GM21515 (cell line): ENCODE results near the gene STX3.
A peak's percentile ranks its signal among the peaks of the same experiment; 100 is the strongest.
"Not testable (repeated sequence)": the region's sequence is repeated elsewhere in the genome, so short reads cannot be mapped to it uniquely, and the experiment has no call there.

Source experiments
- ATAC-seq: cut with Tn5 transposase; IDR thresholded peaks from one replicate; pipeline ENCODE4 v1.9.1; 2021; ENCODE audit not compliant: unreplicated experiment

Gene STX3

DNA sequence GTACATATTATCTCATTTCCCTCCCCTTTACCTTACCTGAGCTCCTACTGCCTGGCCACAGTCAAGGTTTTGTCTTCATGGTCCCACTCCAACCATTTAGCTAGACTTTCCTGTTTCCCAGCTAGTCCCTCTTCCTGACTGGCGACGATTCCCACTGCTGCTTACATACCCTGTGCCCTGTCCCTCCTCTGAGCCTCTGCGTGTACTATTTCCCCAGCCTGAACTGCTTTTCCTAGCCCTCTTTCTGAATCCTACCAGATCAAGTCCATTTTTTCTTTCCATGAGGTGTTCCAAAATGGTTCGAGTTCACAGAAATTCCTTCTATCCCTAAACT is 32.0 kb downstream of the STX3 start:
- ATAC-seq: no peak

DNA sequence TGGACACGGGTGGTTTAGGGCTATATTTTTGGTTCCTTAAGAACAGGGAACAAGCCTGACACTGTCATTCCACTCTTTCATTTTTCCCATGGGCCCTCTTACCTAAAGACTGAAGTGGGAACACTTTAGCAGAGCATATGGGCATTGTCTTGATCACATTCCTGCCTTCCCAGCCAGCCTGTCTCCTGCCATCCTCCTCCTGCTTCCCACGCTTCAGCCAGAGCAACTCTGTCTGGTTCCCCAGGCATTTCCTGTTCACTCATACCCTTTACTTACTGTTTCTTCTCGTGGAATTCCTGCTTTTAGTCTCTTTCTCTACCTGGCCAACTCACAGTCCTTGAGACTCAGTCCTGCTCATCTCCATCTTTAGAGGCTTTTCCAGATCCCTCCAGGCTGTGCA is 32.6 kb downstream of the STX3 start:
- no peak for ATAC-seq

DNA sequence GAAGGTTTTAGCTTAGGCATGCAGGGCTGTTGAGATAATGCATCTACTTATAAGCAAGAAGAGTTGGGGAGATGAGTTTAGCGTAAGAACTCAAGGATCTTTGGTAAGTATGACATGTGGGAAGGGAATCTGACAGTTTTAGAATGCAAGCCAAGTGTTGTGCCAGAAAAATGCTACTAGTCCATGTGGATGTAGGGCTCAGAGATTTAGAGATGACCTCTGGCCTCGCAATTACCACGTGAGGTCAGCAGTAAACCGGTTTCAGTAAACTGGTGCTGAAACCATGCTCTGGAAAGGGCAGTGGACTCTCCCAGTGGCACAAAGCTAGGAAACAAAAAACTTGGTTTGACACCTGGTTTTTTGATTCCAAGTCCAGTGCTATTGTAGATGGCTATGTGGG is 36.5 kb downstream of the STX3 start:
- ATAC-seq: no peak

DNA sequence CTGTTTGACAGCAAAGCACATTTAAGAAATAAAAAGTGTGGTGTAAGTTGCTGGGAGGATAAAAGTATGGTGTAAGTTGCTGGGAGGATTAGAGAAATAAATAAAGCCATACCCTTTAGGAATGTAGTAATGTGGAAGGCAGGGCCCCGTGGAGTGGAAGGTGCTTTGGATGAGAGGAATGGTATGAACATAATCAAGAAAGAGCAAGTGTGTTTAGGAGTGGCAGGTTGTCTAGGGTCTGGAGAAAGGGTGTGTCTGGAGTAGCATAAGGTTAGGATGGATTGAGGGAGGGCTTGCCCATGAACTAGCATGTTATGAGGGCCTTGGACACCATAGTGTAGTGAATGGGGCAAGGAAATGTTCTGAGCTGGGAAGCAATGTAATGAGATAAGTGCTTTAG is 37.3 kb downstream of the STX3 start:
- ATAC-seq: no peak

DNA sequence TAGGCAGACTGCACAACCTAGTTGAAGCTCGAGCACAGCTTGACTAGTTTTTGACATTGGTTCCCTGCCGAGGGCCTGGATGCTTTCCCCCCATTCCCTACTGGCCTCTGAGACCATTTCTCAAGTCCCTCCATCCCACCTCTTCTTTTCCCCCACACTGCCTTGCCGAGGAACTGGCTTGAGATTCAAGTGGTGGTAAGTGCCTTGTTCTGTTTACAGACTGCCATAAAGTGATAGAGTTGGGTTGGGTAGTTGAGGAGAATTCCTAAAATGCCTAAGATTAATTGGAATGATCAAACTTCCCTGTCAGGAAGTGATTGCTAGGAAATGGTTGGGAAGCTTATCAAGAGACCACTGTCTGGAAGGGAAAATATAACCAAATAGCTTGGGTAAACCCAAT is 39.2 kb downstream of the STX3 start:
- no peak for ATAC-seq

DNA sequence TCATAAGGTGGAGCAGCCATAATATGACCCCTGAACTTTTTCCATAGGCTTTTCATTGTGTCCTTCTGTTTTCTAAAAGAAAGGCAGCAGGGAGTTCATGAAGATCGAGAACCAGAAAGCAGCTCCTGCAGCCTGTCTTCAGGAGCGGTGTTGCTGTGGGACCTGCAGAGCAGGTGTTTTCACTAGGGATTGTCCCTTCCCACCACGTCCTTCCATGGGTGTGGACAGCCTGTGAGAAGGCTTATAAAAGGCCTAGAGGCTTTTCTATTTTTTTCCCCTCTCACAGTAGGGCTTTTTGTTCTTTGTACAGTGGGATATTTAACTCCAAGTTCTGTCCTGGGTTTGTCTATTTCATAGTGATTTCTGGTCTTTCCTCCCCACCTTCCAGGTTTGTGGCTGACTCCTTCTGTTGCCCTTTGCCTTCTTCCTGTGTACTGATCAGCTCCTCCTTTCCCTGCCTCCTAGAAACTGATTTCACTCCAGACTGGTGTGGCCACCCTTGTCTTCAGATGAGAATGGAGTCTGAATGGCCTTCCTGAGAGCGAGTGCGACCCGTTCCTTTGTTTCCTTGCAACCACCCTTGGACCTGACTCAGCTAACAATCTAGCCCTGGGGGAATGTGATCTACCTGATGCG is 45.3 kb downstream of the STX3 start:
- ATAC-seq: no peak

DNA sequence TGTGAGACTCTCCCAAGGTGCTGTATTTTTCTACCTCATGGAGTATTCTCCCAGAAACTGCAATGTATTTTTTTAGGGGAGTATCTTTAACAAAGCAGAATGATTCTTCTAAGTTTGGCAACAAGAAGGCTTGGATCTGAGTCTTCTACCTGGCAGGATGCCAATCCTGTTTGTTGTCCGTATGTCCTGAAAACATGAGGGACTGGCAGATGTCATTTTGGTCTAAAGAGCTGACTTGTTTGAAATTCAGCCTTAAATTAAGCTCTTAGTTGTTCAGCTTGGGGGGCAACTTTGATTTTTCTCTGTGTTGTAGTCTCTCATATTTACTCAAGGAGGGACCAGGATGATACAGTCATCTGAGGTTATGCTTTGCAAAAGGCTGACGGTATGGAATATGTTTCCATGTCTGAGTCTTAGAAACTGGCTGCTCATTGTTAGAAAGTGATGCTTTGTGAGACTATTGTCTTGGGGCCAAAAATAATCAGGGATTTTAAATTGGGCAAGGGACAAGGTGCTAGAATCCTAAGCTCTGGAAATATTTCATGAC is 46.1 kb downstream of the STX3 start:
- no peak for ATAC-seq

DNA sequence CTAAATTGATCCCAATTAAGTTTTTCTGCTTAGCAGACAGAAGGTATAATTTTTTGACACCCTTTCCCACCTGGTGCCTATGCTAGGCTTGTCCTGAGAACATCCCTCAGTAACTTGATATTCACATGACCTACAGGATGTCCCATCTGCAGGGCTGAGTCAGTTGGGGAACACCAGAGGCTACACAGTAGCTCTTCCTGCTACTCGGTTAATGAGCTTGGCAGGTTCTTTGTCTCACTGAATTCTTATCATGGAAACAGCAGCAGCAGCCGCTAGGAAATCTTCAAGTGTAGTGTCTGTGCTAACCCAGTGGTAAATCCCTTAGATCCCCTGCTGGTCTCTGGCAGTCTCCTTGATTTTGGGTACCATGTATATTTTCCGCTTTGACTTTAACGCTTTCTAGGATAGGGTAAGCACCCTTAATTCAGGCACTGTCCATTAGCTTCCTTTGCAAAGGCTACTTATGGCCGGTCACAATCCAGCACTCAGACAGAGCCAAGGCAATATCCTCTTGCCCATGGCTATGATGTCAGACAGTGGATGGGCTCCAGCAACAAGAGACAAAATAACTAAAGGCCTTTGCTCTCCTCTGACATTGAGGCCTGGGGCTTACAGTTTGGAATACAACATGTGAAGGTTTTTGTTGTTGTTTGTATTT is 46.9 kb downstream of the STX3 start:
- no peak for ATAC-seq

DNA sequence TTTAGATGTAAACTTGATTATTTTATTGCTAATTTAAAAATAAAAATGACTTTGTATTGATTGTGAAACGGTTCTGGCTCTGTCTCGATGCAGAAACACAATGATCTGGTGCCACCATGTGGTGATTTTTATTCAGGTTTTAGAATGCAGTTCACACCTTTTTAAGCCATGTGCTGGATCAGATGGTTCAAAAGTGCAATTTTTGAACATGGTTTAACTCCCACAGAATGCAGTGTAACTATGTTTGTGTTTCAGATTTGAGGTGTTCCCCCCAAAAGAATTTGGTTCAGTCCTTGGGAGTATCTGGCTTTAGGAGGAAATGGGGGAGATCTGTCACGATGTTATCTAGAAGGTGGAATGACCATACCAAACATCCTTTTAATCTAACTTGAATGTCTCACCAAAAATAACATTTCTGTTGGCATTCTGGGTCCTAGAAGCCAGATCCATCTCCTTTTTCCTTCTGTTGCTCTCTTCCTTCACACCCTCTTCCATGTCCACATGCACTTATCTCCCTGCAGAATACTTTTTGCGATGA is 47.5 kb downstream of the STX3 start:
- ATAC-seq: no peak

DNA sequence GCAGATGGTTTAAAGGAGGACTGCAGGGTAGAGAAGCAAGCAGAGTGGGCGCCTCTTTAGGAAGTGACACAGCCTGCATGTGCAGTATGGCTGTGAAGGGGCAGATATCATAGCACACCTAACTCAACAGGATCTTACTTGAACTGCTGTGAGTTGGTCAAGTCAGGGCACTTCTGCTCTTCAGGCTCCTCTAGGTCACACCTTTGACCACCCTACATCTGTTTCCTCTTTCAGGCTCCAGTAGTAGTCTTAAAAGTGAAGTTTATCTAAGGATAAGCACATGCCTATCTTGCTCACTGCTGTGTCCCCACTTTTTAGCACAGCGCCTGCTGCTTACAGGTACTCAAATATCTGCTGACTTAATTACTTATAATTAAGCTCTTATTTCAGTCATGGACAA is 48.9 kb downstream of the STX3 start:
- ATAC-seq: no peak

DNA sequence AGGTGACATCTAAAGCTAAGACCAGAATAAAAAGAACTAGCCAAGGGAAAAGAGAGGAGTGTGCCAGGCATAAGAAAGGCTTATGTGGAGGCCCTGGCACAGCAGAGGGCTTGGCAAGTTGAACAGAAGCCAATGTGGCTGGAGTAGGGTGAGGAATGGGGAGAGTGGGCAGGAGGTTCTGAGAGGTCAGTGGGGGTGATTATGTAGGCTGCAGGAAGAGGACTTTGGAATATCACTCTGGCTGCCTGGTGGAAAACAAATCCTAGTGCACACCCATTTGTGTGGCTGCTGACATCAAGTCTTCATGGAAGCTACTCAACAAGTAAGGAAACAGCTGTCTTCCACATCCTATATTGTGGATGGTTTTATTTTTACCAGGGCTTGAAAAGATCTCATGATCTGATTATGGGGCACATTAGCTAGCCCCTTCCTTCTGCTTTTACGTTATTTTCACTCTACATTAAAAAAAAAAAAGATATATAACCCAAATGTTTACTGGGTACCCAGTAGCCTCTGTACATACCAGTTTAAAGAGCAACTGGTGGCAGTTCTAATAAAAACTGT is 52.0 kb downstream of the STX3 start:
- no peak for ATAC-seq

DNA sequence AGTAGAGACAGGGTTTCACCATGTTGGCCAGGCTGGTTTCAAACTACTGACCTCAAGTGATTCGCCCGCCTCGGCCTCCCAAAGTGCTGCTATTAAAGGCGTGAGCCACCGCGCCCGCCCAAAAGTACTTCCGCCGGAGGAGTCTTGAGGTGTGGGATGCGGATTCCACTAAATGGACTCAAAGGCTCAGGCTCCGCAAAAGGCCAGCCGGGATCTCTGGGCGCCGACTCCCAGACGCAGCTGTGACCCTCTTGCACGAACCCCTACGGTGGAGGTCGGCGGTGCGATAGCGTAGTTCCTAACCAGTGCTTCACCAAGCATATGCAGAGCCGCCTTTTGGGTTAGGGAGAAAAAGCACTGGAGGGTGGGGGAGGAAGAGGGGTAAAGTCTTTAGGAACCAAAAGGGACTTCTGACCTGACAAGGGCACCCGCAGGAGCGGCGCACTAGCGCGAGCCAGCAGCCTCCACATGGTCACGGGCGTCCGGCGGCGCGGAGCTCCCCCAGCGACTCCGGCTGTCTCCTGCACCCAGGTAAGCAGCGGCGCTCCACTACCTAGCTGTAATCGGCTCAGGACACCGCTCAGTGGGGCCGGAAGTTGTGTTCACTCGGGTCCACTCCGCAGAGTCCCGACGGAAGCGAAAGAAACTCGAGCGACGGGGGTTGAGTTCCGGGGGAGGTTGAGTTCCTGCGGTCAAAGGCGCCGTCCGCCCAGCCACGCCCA is 55.2 kb downstream of the STX3 start, which contains the start of gene MRPL16:
Gene MRPL16, minus strand, starts transcription at position 590 of the 722 bp plus-strand sequence. Its CDS starts 120 bp downstream, at position 470.
- ATAC-seq: peak; percentile 98

DNA sequence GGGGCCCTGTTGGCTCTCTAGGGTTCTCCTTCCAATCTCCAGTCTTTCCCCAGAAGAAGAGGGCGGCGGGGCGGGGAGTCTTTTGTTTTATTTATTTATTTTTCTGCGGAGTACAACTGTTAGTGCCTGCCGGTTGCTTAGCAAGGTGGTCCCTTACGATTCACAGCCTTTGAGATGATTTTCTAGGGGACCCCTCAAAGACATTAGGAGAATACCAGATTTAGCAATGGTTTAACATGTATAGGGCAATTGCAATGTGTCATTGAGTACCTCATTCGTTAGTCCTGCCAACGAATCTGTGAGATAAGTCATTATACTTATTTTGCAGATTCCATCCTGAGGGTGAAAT is 55.7 kb downstream of the STX3 start:
- ATAC-seq: no peak

DNA sequence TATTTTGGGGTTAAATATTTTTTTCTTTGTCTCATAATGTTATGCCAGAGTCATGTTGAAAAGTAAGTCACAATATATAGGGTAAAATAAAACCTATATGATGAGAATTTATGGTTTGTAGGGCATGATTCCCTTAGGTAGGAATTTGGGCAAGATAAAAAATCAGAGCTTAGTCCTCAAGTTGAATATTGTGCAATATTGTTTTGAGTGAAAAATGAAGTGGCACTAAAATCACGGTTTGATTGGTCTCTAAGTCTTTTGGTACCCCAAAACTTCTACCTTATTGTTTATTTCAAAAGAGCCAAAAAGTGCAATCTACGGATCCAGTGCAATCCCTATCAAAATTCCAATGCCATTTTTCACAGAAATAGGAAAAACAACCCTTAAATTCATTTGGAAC is 57.0 kb downstream of the STX3 start:
- no peak for ATAC-seq

DNA sequence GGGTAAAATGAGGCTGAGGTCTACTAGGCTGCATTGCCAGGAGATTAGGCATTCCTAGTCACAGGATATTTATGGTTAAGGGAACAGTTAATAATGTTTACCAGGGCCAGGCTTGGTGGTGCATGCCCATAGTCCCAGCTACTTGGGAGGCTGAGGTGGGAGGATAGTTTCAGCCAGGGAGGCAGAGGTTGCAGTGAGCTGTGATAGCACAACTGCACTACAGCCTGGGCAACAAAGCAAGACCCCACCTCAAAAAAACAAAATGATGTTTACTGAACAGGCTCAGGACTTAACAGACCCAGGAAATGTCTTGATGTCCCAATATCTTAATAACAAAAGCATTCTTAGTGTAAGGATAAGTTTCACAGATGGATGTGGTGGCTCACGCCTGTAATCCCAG is 58.2 kb downstream of the STX3 start:
- ATAC-seq: no peak

DNA sequence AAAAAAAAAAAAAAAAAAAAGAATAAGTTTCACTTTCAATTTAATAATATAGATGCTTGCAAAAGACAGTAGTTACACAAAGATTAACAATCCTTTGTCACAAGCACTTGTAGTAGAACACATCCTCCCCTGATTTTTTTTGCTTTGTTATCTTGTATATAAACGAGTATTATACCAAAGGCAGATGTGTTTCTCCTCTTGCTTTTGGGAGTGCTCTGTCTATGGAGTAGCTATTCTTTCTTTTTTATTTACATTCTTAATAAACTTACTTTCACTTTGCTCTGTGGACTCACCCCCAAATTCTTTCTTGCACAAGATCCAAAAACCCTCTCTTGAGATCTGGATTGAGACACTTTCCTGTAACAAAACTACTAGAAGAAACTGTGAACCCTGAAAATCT is 58.8 kb downstream of the STX3 start:
- no peak for ATAC-seq

DNA sequence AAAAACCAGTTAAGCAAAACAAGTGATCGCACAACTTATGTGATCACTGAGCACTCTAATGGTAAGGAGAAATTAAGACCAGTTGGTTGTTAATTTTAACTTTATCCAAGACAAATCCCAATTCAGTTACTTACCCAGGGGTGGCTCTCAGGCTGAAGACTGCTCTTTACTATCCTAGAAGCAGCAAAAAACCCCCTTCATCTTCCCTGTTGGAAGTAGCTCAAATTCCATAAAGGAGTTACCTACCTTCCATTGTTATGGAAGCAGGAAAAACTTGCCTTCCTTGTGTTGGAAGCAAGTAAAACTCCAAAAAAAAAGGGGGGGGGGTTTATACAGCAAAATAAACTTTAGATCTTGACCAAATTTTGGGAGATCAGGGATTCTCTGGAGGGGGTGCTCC is 60.6 kb downstream of the STX3 start:
- no peak for ATAC-seq

DNA sequence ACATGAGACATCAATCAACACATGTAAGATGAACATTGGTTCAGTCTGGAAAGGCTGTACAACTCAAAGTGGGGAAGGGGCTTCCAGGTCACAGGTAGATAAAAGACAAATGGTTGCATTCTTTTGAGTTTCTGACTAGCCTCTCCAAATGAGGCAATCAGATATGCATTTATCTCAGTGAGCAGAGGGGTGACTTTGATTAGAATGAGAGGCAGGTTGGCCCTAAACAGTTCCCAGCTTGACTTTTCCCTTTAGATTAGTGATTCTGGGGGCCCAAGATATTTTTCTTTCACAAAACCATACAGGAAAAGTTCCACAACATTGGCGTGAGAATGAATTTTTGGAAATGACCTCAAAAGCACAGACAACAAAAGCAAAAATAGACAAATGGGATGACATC is 61.3 kb downstream of the STX3 start:
- ATAC-seq: not testable (repeated sequence)

DNA sequence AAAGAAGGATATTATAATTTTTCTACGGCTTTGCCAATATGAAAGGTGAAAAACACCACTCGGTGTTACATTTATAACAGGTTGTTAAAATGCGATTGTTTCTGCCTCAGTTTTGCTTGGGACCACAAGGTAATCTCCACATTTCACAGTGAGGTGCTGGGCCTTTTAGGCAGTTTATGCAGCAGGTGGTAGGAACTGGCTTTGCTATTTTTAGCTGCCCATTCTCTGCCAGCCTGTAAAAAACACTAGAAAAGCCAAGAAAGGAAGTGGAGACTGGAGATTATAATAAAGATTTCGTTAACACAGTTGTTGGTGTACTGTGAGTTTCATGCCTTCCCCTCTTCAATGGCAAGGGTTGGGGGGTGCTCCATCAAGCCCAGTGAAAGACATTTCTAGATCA is 63.4 kb downstream of the STX3 start:
- ATAC-seq: no peak

DNA sequence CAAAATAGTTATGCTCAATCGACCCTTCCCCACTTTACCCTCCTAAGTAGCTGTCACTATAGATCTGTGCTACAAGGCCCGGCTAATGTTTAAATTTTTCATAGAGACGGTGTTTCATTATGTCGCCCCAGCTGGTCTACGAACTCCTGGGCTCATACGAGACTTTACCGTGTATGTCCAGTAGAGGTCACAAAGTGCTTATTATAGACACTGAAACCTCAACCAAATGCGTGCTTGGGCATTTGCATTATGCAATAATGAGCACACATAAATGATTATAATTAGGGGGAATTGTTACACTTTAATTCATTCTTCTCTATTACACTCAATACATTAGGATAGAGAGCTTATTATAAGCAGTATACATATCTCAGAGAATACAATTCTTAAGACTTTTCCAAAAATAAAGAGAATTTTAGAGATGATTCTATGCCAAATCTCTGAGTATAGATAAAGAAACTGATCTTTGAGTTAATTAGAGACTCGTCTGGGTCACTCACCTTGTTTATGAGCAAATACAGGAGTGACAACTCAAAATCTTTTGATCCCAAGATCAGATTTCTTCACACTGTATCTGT is 67.9 kb downstream of the STX3 start:
- ATAC-seq: peak; percentile 80

DNA sequence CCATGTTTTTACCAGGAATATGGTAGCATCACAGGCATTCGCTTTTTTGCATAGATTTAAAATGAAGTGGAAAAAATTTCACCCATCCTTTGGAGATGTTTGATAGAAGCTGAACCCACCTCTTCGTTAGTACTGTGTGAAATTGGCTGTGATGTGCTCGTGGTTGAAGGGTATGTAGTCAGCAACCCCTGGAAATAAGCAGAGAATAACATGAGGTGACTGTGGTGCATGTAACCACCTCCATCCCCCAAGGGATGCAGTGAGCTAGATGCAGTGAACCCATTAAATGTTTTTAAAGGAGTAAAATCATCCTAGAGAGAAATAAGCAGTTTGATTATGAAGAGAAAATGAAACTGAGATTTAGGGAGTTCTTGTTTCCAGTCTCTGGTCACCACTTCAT is 74.2 kb downstream of the STX3 start:
- no peak for ATAC-seq
